K562 (cell line): ENCODE results near the gene EIF3K. TPM values are rescaled to one million over a fixed set of nuclear protein-coding genes. Genes with fewer than 3 reads are reported as not detected.

ENCODE experiments used
- ATAC-seq: fragments of 200-7000 bp; cut with Tn5 transposase; 3 replicates; pipeline ENCODE4 v1.9.1; 2020; ENCODE audit warnings: moderate library complexity
- BruUV-seq: library from RNA; stranded (reverse); fragments of 400-500 nt; replicated peaks from 2 replicates; lab custom pipeline; 2021; lab: Mats Ljungman, UMichigan
- CTCF ChIA-PET: fragments of 300-600 bp; formaldehyde crosslinking; extraction: SDS; loops from one replicate; lab custom pipeline; 2021; ENCODE audit warnings: low intra/inter-chr PET ratio; lab: Yijun Ruan, JAX
- POLR2A ChIA-PET: fragments of 300-600, 350-650 bp; sonication (Branson Sonifier 250); formaldehyde crosslinking; extraction: SDS; loops from one replicate; lab custom pipeline; 2021; ENCODE audit warnings: antibody characterized with exemption, inconsistent platforms; lab: Yijun Ruan, JAX
- DNase-seq, 4 experiments: peaks; one replicate each; pipeline versions ENCODE4 v3.0.0 to v3.0.0-alpha.2; 2011 to 2018; ENCODE audit warnings: low spot score in 3 of 4, mixed read lengths in 3 of 4; ENCODE audit errors: extremely low read depth in 1 of 4
- FAIRE-seq: peaks from 2 replicates; lab custom pipeline; 2011; peaks lifted over from hg19 to GRCh38; lab: Jason Lieb, UNC
- H2AFZ ChIP-seq: 2 replicates; pipeline ENCODE4 v1.6.0; 2011; ENCODE audit warnings: low read depth, low read length, control low read depth, inconsistent platforms
- H3K27ac ChIP-seq: fragments of 200-600 bp; 3 replicates; pipeline ENCODE4 v1.8.0; 2011; ENCODE audit warnings: low read depth, mild to moderate bottlenecking, control low read depth, inconsistent platforms, low read length, moderate library complexity, mixed read lengths; ENCODE audit errors: extremely low read depth
- H3K27me3 ChIP-seq, 2 experiments: fragments of 300-600 bp in 1 of 2; 2 replicates in 1 of 2; 3 replicates in 1 of 2; pipeline versions ENCODE4 v1.6.0 to v1.8.0; 2011; ENCODE audit warnings: inconsistent platforms in 2 of 2, low read length in 2 of 2, mild to moderate bottlenecking in 1 of 2, mixed read lengths in 1 of 2, moderate library complexity in 1 of 2; ENCODE audit not compliant: control insufficient read depth in 2 of 2, insufficient read depth in 2 of 2
- H3K36me3 ChIP-seq: fragments of 300-600 bp; 3 replicates; pipeline ENCODE4 v1.8.0; 2011; ENCODE audit warnings: mild to moderate bottlenecking, low read length, inconsistent platforms; ENCODE audit not compliant: control insufficient read depth, insufficient read depth
- H3K4me1 ChIP-seq, 2 experiments: fragments of 200-600 bp in 1 of 2; replicated peaks in 1 of 2; 2 replicates in 1 of 2; 3 replicates in 1 of 2; pipeline versions ENCODE4 v1.5.1 to v1.8.0; 2011; ENCODE audit warnings: inconsistent platforms in 2 of 2, low read length in 2 of 2, mild to moderate bottlenecking in 1 of 2, mixed read lengths in 1 of 2, moderate library complexity in 1 of 2; ENCODE audit not compliant: control insufficient read depth in 2 of 2, insufficient read depth in 2 of 2
- H3K4me2 ChIP-seq: 2 replicates; pipeline ENCODE4 v1.6.1; 2011; ENCODE audit warnings: low read length, control low read depth, inconsistent platforms, mixed read lengths; ENCODE audit not compliant: insufficient read depth
- H3K4me3 ChIP-seq: fragments of 200-600 bp; sonication (generic), shearing (Covaris generic); 2 replicates; pipeline ENCODE4 v1.5.1; 2016; ENCODE audit warnings: control low read depth, inconsistent platforms
- H3K79me2 ChIP-seq: fragments of 200-600 bp; 3 replicates; pipeline ENCODE4 v1.8.0; 2011; ENCODE audit warnings: low read length, inconsistent platforms; ENCODE audit not compliant: control insufficient read depth, insufficient read depth
- H3K9ac ChIP-seq, 2 experiments: 2 replicates each; pipeline versions ENCODE4 v1.6.0 to v1.6.1; 2011; ENCODE audit warnings: low read depth in 2 of 2, low read length in 2 of 2, control low read depth in 1 of 2, inconsistent platforms in 1 of 2, mild to moderate bottlenecking in 1 of 2, mixed read lengths in 1 of 2; ENCODE audit not compliant: insufficient read depth in 1 of 2
- H3K9me1 ChIP-seq: one replicate; pipeline ENCODE4 v1.6.0; 2011; ENCODE audit warnings: inconsistent platforms, mild to moderate bottlenecking, low read length, moderate library complexity; ENCODE audit not compliant: control insufficient read depth, insufficient read depth
- H3K9me3 ChIP-seq: replicated peaks from 2 replicates; pipeline ENCODE4 v1.5.1; 2011; ENCODE audit warnings: low read depth, low read length, inconsistent platforms; ENCODE audit not compliant: control insufficient read depth, insufficient read depth
- H4K20me1 ChIP-seq: replicated peaks from 2 replicates; pipeline ENCODE4 v1.6.1; 2011; ENCODE audit warnings: low read length, inconsistent platforms, mixed read lengths; ENCODE audit not compliant: control insufficient read depth, insufficient read depth
- CREB1 ChIP-seq, 2 experiments: sonication (generic) in 1 of 2; formaldehyde crosslinking in 1 of 2; IDR thresholded peaks; 2 replicates each; pipeline versions ENCODE4 v1.6.1 to v1.8.0; 2012 to 2022; ENCODE audit warnings: inconsistent platforms in 1 of 2, mild to moderate bottlenecking in 1 of 2, missing genetic modification reagents in 1 of 2, moderate library complexity in 1 of 2
- DACH1 ChIP-seq: fragments of 450-650 bp; IDR thresholded peaks from 2 replicates; pipeline ENCODE4 v1.6.1; 2018; ENCODE audit not compliant: partially characterized antibody
- GABPA ChIP-seq: fragments of 200-800 bp; sonication (Bioruptor generic); conservative IDR thresholded peaks from 2 replicates; pipeline ENCODE4 v1.6.1; 2016; ENCODE audit warnings: low read depth, missing genetic modification characterization, missing compliant biosample characterization
- NCOR1 ChIP-seq: fragments of 450-650 bp; IDR thresholded peaks from 2 replicates; pipeline ENCODE4 v1.6.1; 2016; ENCODE audit warnings: mild to moderate bottlenecking, moderate library complexity
- NFIX ChIP-seq: fragments of 250-450 bp; sonication (Bioruptor Pico); IDR thresholded peaks from 2 replicates; pipeline ENCODE4 v1.4.0; 2020; ENCODE audit warnings: low read depth, mild to moderate bottlenecking, moderate library complexity
- PPARD ChIP-seq: fragments of 250-450 bp; sonication (Bioruptor Pico); IDR thresholded peaks from 2 replicates; pipeline ENCODE4 v1.8.0; 2022; ENCODE audit warnings: inconsistent platforms, mild to moderate bottlenecking, moderate library complexity
- TBP ChIP-seq: optimal IDR thresholded peaks from 2 replicates; pipeline ENCODE3; 2011; ENCODE audit warnings: low read depth, low read length, improper control_type of control experiment
- ZNF311 ChIP-seq: fragments of 250-450 bp; sonication (Bioruptor Pico); IDR thresholded peaks from 2 replicates; pipeline ENCODE4 v1.4.0; 2020; ENCODE audit warnings: mild to moderate bottlenecking, moderate library complexity
- WGBS: fragments of 100-300 bp; shearing (Covaris generic); methylation state at CpG from one replicate; pipeline ENCODE4 v1.1.6; 2016; ENCODE audit warnings: low coverage, mixed read lengths; ENCODE audit not compliant: insufficient coverage; ENCODE audit errors: missing lambda C conversion rate; 5-methylcytosine and 5-hydroxymethylcytosine counted together
- in situ Hi-C: fragments of 300-500 bp; cut with MboI; formaldehyde crosslinking; loops from 4 replicates; pipeline ENCODE4 v1.15.0; 2018; ENCODE audit warnings: inconsistent platforms, mixed read lengths
- intact Hi-C: fragments of 100-400 bp; cut with micrococcal nuclease; formaldehyde crosslinking; loops from 2 replicates; pipeline ENCODE4 v1.14.2; 2022
- polyA plus RNA-seq, 8 experiments: library from polyadenylated mRNA; depleted of rRNA in 4 of 8; stranded (reverse) in 5 of 8; unstranded in 3 of 8; fragments of >200 nt; fragmentation: Nextera tagmentation in 2 of 8; fragmentation: Illumina TruSeq in 1 of 8; extraction: Ambion mirVana in 2 of 8; extraction: Trizol in 1 of 8; gene quantifications; 2 replicates each; pipeline versions ENCODE4 v1.2.1 to v1.2.3, GENCODE V29; 2011 to 2014; ENCODE audit warnings: inconsistent platforms in 1 of 8, missing spikeins in 1 of 8
- total RNA-seq, 7 experiments: library from RNA; depleted of rRNA in 6 of 7; stranded (reverse); fragments of >200 nt in 6 of 7; fragmentation: Illumina TruSeq in 2 of 7; extraction: Trizol in 2 of 7; gene quantifications; 2 replicates each; pipeline versions ENCODE4 v1.2.1 to v1.2.3, GENCODE V29; 2011 to 2021; ENCODE audit warnings: low replicate concordance in 1 of 7
- TF ChIP-seq, protein P1 (sequence below): fragments of 250-450 bp; sonication (Bioruptor Pico); IDR thresholded peaks from 2 replicates; pipeline ENCODE4 v1.4.0; 2020; ENCODE audit warnings: mild to moderate bottlenecking
- TF ChIP-seq, protein P2 (sequence below), 2 experiments: fragments of 450-650 bp; conservative IDR thresholded peaks; 2 replicates each; pipeline ENCODE4 v1.6.1; 2017; ENCODE audit warnings: mild to moderate bottlenecking in 2 of 2, moderate library complexity in 2 of 2
- TF ChIP-seq, protein P3 (sequence below): fragments of 450-650 bp; IDR thresholded peaks from 2 replicates; pipeline ENCODE4 v1.6.1; 2017; ENCODE audit warnings: mild to moderate bottlenecking, moderate library complexity
- TF ChIP-seq, protein P4 (sequence below), 2 experiments: fragments of 450-650 bp in 1 of 2; IDR thresholded peaks; 2 replicates each; pipeline ENCODE4 v1.6.1; 2011 to 2017; ENCODE audit warnings: low read depth in 2 of 2, antibody characterized with exemption in 1 of 2, borderline replicate concordance in 1 of 2, low read length in 1 of 2, mild to moderate bottlenecking in 1 of 2, mixed read lengths in 1 of 2; ENCODE audit not compliant: control insufficient read depth in 1 of 2

Gene EIF3K
- total and polyA plus RNA-seq, 9 of the 15 experiments (the other 6 are each of a cell fraction or from before 2014, with no cell fraction given): 387 to 1,827 (median 733) TPM

DNA sequence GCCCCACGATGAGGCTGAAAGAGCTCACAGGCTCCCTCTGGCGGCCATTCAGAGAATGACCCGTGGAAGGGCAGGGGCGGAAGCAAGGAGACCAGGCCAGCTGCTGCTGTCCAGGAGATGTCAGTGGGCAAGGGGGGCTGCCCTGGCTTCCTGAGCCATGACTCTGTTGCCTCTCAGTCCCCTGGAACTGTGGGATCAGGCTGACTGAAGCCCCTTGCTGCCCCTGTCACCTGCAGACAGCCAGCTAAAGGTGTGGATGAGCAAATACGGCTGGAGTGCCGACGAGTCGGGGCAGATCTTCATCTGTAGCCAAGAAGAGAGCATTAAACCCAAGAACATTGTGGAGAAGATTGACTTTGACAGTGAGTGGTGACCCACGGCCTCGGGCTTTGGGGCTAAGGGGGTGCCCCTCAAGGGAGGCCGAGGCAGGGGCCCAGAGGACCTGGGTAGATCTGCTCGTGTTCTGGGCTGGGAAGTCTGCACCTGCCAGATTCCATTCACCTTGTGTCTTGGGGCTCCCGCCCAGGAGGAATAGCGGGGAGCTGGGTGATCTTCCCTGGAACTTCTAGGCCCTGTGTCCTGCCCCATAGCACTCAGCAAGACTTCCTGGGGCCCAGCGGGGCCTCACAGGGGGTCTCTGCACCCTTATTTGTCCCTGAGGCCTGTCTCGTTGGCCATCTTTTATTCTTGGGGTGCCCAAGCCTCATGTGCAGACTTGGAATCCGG is 15.9 kb downstream of the EIF3K start:
- DNase-seq (peak; percentile 74 to 82 (median 76)), FAIRE-seq (peak; percentile 11), ATAC-seq (peak; percentile 62)
- CTCF ChIA-PET: interaction anchor here (0.7 to 1.9 kb wide), 8 partner anchors 48 to 733 kb away, joined by 3 to 12 read pairs (median 4); partner anchors contain the start of gene FAM98C
- H3K9ac ChIP-seq: peak overlapping the region in 1 of 2 experiments; percentile 49; a peak in 1 of 4 replicates
- no peak overlapping the region for H3K4me2 ChIP-seq
- no peaks in the 10 kb centered on the region for H3K9me1 ChIP-seq
- no peak overlapping the region for H3K4me3 ChIP-seq
- no TSS peak for BruUV-seq
- peaks cover 14 to 37% of the 10 kb centered on the region in 2 experiments; a peak in 4 of 5 replicates for H3K4me1 ChIP-seq
- peaks cover 69% of the 10 kb centered on the region for H3K36me3 ChIP-seq
- no peaks in the 10 kb centered on the region for H4K20me1 ChIP-seq
- no peaks in the 10 kb centered on the region for H3K27me3 ChIP-seq
- no peak overlapping the region for H2AFZ ChIP-seq
- H3K9me3 ChIP-seq: no peaks in the 10 kb centered on the region
- WGBS: 74% methylated on average over 17 of the region's 17 CpGs
- H3K27ac ChIP-seq: no peak overlapping the region
- in situ Hi-C loops: loop anchor here (5.0 kb wide), 1 partner anchor 233 kb away; the partner anchor contains the start of gene FAM98C
- peaks cover under 1% of the 10 kb centered on the region; the same call in 1 of the 3 replicates for H3K79me2 ChIP-seq
- intact Hi-C loops: loop anchor here (5.0 to 10.0 kb wide), 2 partner anchors 42 to 120 kb away; no protein-coding TSS in a partner anchor
- POLR2A ChIA-PET: interaction anchor here (0.5 to 2.1 kb wide), 9 partner anchors 10 to 251 kb away, joined by 3 to 13 read pairs (median 4); partner anchors contain the start of genes ACTN4 and EIF3K
- TF ChIP-seq CREB1 (IDR thresholded peaks at IDR 0.05): no peak
- no peak for TF ChIP-seq CREB1 (CRISPR knock-in tag; IDR thresholded peaks at IDR 0.05)
- no peak for TF ChIP-seq ZNF311 (CRISPR knock-in tag)
- TF ChIP-seq, protein P1, sequence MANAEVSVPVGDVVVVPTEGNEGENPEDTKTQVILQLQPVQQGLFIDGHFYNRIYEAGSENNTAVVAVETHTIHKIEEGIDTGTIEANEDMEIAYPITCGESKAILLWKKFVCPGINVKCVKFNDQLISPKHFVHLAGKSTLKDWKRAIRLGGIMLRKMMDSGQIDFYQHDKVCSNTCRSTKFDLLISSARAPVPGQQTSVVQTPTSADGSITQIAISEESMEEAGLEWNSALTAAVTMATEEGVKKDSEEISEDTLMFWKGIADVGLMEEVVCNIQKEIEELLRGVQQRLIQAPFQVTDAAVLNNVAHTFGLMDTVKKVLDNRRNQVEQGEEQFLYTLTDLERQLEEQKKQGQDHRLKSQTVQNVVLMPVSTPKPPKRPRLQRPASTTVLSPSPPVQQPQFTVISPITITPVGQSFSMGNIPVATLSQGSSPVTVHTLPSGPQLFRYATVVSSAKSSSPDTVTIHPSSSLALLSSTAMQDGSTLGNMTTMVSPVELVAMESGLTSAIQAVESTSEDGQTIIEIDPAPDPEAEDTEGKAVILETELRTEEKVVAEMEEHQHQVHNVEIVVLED (CRISPR knock-in tag): no peak
- TF ChIP-seq, protein P2, sequence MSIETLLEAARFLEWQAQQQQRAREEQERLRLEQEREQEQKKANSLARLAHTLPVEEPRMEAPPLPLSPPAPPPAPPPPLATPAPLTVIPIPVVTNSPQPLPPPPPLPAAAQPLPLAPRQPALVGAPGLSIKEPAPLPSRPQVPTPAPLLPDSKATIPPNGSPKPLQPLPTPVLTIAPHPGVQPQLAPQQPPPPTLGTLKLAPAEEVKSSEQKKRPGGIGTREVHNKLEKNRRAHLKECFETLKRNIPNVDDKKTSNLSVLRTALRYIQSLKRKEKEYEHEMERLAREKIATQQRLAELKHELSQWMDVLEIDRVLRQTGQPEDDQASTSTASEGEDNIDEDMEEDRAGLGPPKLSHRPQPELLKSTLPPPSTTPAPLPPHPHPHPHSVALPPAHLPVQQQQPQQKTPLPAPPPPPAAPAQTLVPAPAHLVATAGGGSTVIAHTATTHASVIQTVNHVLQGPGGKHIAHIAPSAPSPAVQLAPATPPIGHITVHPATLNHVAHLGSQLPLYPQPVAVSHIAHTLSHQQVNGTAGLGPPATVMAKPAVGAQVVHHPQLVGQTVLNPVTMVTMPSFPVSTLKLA (conservative IDR thresholded peaks at IDR 0.05): no peak
- no peak for TF ChIP-seq TBP
- no peak for TF ChIP-seq PPARD (CRISPR knock-in tag)
- TF ChIP-seq DACH1: no peak
- TF ChIP-seq NCOR1: no peak
- TF ChIP-seq, protein P3, sequence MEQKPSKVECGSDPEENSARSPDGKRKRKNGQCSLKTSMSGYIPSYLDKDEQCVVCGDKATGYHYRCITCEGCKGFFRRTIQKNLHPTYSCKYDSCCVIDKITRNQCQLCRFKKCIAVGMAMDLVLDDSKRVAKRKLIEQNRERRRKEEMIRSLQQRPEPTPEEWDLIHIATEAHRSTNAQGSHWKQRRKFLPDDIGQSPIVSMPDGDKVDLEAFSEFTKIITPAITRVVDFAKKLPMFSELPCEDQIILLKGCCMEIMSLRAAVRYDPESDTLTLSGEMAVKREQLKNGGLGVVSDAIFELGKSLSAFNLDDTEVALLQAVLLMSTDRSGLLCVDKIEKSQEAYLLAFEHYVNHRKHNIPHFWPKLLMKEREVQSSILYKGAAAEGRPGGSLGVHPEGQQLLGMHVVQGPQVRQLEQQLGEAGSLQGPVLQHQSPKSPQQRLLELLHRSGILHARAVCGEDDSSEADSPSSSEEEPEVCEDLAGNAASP: no peak
- TF ChIP-seq GABPA: no peak
- no peak for TF ChIP-seq NFIX (CRISPR knock-in tag)
- TF ChIP-seq, protein P4, sequence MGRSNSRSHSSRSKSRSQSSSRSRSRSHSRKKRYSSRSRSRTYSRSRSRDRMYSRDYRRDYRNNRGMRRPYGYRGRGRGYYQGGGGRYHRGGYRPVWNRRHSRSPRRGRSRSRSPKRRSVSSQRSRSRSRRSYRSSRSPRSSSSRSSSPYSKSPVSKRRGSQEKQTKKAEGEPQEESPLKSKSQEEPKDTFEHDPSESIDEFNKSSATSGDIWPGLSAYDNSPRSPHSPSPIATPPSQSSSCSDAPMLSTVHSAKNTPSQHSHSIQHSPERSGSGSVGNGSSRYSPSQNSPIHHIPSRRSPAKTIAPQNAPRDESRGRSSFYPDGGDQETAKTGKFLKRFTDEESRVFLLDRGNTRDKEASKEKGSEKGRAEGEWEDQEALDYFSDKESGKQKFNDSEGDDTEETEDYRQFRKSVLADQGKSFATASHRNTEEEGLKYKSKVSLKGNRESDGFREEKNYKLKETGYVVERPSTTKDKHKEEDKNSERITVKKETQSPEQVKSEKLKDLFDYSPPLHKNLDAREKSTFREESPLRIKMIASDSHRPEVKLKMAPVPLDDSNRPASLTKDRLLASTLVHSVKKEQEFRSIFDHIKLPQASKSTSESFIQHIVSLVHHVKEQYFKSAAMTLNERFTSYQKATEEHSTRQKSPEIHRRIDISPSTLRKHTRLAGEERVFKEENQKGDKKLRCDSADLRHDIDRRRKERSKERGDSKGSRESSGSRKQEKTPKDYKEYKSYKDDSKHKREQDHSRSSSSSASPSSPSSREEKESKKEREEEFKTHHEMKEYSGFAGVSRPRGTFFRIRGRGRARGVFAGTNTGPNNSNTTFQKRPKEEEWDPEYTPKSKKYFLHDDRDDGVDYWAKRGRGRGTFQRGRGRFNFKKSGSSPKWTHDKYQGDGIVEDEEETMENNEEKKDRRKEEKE (IDR thresholded peaks at IDR 0.05; ENCODE audit: borderline replicate concordance in 1 of 2, control insufficient read depth in 1 of 2, low read depth in 2 of 2, low read length in 1 of 2): peak in 1 of 2 experiments; percentile 2; a peak in 1 of 4 replicates
